Neural progenitor cell (in vitro differentiated cells): Measurements from ENCODE around the gene CYB5A. TPM values are rescaled to one million over a fixed set of nuclear protein-coding genes. Genes with fewer than 3 reads are reported as not detected.

ENCODE experiments used
- DNase-seq: peaks from one replicate; pipeline ENCODE4 v3.0.0-alpha.2; 2016; ENCODE audit warnings: low spot score
- H2AFZ ChIP-seq: fragments of 200-600 bp; sonication (generic); replicated peaks from 2 replicates; pipeline ENCODE4 v1.6.1; 2016; ENCODE audit warnings: antibody characterized with exemption
- H3F3A ChIP-seq: fragments of 200-600 bp; sonication (generic); 2 replicates; pipeline ENCODE4 v1.6.1; 2016; ENCODE audit warnings: antibody characterized with exemption, low read depth
- H3K27ac ChIP-seq: fragments of 200-600 bp; sonication (generic); 2 replicates; pipeline ENCODE4 v1.5.1; 2016; ENCODE audit warnings: mild to moderate bottlenecking
- H3K27me3 ChIP-seq: fragments of 200-600 bp; sonication (generic); 2 replicates; pipeline ENCODE4 v1.6.1; 2016; ENCODE audit warnings: mild to moderate bottlenecking, moderate library complexity
- H3K36me3 ChIP-seq: fragments of 200-600 bp; sonication (generic); 2 replicates; pipeline ENCODE4 v1.5.1; 2016
- H3K4me1 ChIP-seq: fragments of 200-600 bp; sonication (generic); 2 replicates; pipeline ENCODE4 v1.6.1; 2016; ENCODE audit warnings: mixed run types
- H3K4me2 ChIP-seq: fragments of 200-600 bp; sonication (generic); 2 replicates; pipeline ENCODE4 v1.6.1; 2016
- H3K4me3 ChIP-seq: fragments of 200-600 bp; sonication (generic); 2 replicates; pipeline ENCODE4 v1.5.1; 2016
- H3K79me2 ChIP-seq: fragments of 200-600 bp; sonication (generic); 2 replicates; pipeline ENCODE4 v1.6.1; 2016; ENCODE audit warnings: low read depth
- H3K9ac ChIP-seq: fragments of 200-600 bp; sonication (generic); 2 replicates; pipeline ENCODE4 v1.6.1; 2016
- H3K9me3 ChIP-seq: fragments of 200-600 bp; sonication (generic); 2 replicates; pipeline ENCODE4 v1.5.1; 2016; ENCODE audit warnings: low read depth
- H4K20me1 ChIP-seq: fragments of 200-600 bp; sonication (generic); 2 replicates; pipeline ENCODE4 v1.6.1; 2016; ENCODE audit warnings: low read depth
- H3K27ac Mint-ChIP-seq: 3 replicates; pipeline ENCODE4 v1.8.0; 2021; ENCODE audit warnings: mixed read lengths
- H3K27me3 Mint-ChIP-seq: 2 replicates; pipeline ENCODE4 v1.8.0; 2022; ENCODE audit warnings: low read depth, mild to moderate bottlenecking, inconsistent platforms, moderate library complexity, mixed read lengths; ENCODE audit not compliant: insufficient read depth
- H3K36me3 Mint-ChIP-seq: 3 replicates; pipeline ENCODE4 v1.8.0; 2021; ENCODE audit warnings: mixed read lengths
- H3K4me1 Mint-ChIP-seq: 3 replicates; pipeline ENCODE4 v1.8.0; 2021; ENCODE audit warnings: mixed read lengths
- H3K4me3 Mint-ChIP-seq: 3 replicates; pipeline ENCODE4 v1.8.0; 2021; ENCODE audit warnings: mild to moderate bottlenecking, moderate library complexity, mixed read lengths
- H3K9me3 Mint-ChIP-seq: 3 replicates; pipeline ENCODE4 v1.8.0; 2020; ENCODE audit warnings: mixed read lengths
- CTCF ChIP-seq: fragments of 200-600 bp; sonication (generic); IDR thresholded peaks from 2 replicates; pipeline ENCODE4 v1.5.1; 2017; ENCODE audit warnings: antibody characterized with exemption, mild to moderate bottlenecking
- EZH2 ChIP-seq: fragments of 200-600 bp; sonication (generic); IDR thresholded peaks from 2 replicates; pipeline ENCODE4 v1.6.1; 2017; ENCODE audit warnings: antibody characterized with exemption, mild to moderate bottlenecking, moderate library complexity
- EZH2phosphoT487 ChIP-seq: fragments of 200-600 bp; sonication (generic); IDR thresholded peaks from 2 replicates; pipeline ENCODE4 v1.6.1; 2017; ENCODE audit warnings: antibody characterized with exemption
- total RNA-seq: library from RNA; depleted of rRNA; stranded (reverse); fragments of >200 nt; gene quantifications from 2 replicates; pipeline ENCODE4 v1.2.3, GENCODE V29; 2015; ENCODE audit warnings: low replicate concordance

CYB5A gene
- total RNA-seq, 1 donor from 2014 or later, result 33.7 TPM

- DNase-seq, result no peak
- no peak overlapping the region for H3K27ac ChIP-seq
- H3K27me3 Mint-ChIP-seq, result peaks cover 4% of the 10 kb centered on the region
- peaks cover 13% of the 10 kb centered on the region for H3K36me3 Mint-ChIP-seq
- no peaks in the 10 kb centered on the region for H3K9me3 ChIP-seq
- H3K4me3 Mint-ChIP-seq, result no peak overlapping the region
- H2AFZ ChIP-seq, result no peak overlapping the region
- H3K36me3 ChIP-seq, result no peaks in the 10 kb centered on the region
- H3K4me2 ChIP-seq, result no peak overlapping the region
- no peaks in the 10 kb centered on the region for H3K79me2 ChIP-seq
- no peaks in the 10 kb centered on the region for H4K20me1 ChIP-seq
- H3K4me3 ChIP-seq, result no peak overlapping the region
- H3K4me1 Mint-ChIP-seq, result peaks cover 13% of the 10 kb centered on the region
- no peak for TF ChIP-seq EZH2
- no peak for TF ChIP-seq CTCF
- no peaks in the 10 kb centered on the region for H3K4me1 ChIP-seq
- no peak overlapping the region for H3K27ac Mint-ChIP-seq
- H3K27me3 ChIP-seq, result no peaks in the 10 kb centered on the region
- no peaks in the 10 kb centered on the region for H3K9me3 Mint-ChIP-seq
- H3F3A ChIP-seq, result no peaks in the 10 kb centered on the region
- H3K9ac ChIP-seq, result no peak overlapping the region
These were observed 26.1 kb downstream of the CYB5A start for GRCh38 chr18:74265546-74266098.

GRCh38 chr18:74264303-74265020 lies 27.3 kb downstream of the CYB5A start:
- peaks cover 13% of the 10 kb centered on the region for H3K36me3 Mint-ChIP-seq

DNA sequence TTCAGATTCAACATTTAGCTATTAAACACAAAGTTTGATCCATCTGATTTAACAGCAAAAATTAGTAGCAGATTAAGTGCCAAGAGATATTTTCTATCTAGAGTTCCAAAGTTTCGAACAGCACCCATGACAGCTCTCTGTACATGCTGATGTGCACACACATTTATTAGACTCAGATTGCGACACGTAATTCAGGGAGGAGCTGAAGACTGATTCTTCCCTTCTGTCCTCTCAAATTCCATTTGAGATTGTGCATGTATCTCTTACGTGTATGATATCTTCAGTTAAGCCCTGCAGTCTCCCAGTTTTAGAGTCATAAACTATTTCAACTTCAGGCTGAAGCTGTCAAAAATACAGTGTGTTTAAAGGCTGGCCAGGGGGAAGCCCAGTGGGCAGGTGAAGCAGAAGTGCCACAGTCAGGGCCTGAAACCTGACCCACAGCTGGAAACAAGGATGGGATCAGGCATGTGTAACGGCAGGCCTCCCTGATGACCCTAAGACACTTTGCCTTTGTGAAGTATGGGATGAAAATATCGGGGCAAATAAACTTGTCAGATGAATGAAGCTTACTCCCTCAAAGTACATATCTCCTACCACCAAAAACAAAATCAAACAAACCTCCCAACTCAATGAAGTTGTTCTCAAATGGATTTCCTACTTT lies 30.6 kb downstream of the CYB5A start:
- H3K4me2 ChIP-seq, result no peak overlapping the region
- Mint-ChIP-seq H3K4me1 (peaks cover 30% of the 10 kb centered on the region), H3K36me3 (peaks cover 8% of the 10 kb centered on the region), H3K4me3 (no peak overlapping the region), H3K9me3 (no peaks in the 10 kb centered on the region), H3K27me3 (peaks cover 4% of the 10 kb centered on the region), H3K27ac (no peak overlapping the region)
- H4K20me1 ChIP-seq, result no peaks in the 10 kb centered on the region
- no peaks in the 10 kb centered on the region for H3F3A ChIP-seq
- no peak overlapping the region for H2AFZ ChIP-seq
- no peaks in the 10 kb centered on the region for H3K79me2 ChIP-seq
- no peak overlapping the region for H3K27ac ChIP-seq
- no peak for DNase-seq
- H3K4me1 ChIP-seq, result peaks cover 8% of the 10 kb centered on the region
- H3K27me3 ChIP-seq, result no peaks in the 10 kb centered on the region
- H3K9me3 ChIP-seq, result no peaks in the 10 kb centered on the region
- TF ChIP-seq CTCF (no peak), EZH2phosphoT487 (no peak), EZH2 (no peak)
- no peaks in the 10 kb centered on the region for H3K36me3 ChIP-seq
- no peak overlapping the region for H3K4me3 ChIP-seq
- H3K9ac ChIP-seq, result no peak overlapping the region

More at GRCh38 chr18:74264303-74265020, 27.3 kb downstream of the CYB5A start:
- H3K36me3 ChIP-seq, result no peaks in the 10 kb centered on the region
- Mint-ChIP-seq H3K4me1 (peaks cover 18% of the 10 kb centered on the region), H3K27ac (peak overlapping the region; percentile 4), H3K27me3 (peaks cover 4% of the 10 kb centered on the region), H3K9me3 (no peaks in the 10 kb centered on the region), H3K4me3 (no peak overlapping the region)
- TF ChIP-seq EZH2phosphoT487 (no peak), CTCF (no peak), EZH2 (no peak)
- H3K27me3 ChIP-seq, result no peaks in the 10 kb centered on the region
- H2AFZ ChIP-seq, result no peak overlapping the region
- DNase-seq, result no peak
- H3K9ac ChIP-seq, result no peak overlapping the region
- no peaks in the 10 kb centered on the region for H3K4me1 ChIP-seq
- no peaks in the 10 kb centered on the region for H3F3A ChIP-seq
- H3K4me2 ChIP-seq, result no peak overlapping the region
- H4K20me1 ChIP-seq, result no peaks in the 10 kb centered on the region
- H3K79me2 ChIP-seq, result no peaks in the 10 kb centered on the region
- H3K9me3 ChIP-seq, result no peaks in the 10 kb centered on the region
- no peak overlapping the region for H3K4me3 ChIP-seq
- H3K27ac ChIP-seq, result no peak overlapping the region
